ENCODE results near the gene UBL7.
A peak's percentile ranks its signal among the peaks of the same experiment; 100 is the strongest.

DNA sequence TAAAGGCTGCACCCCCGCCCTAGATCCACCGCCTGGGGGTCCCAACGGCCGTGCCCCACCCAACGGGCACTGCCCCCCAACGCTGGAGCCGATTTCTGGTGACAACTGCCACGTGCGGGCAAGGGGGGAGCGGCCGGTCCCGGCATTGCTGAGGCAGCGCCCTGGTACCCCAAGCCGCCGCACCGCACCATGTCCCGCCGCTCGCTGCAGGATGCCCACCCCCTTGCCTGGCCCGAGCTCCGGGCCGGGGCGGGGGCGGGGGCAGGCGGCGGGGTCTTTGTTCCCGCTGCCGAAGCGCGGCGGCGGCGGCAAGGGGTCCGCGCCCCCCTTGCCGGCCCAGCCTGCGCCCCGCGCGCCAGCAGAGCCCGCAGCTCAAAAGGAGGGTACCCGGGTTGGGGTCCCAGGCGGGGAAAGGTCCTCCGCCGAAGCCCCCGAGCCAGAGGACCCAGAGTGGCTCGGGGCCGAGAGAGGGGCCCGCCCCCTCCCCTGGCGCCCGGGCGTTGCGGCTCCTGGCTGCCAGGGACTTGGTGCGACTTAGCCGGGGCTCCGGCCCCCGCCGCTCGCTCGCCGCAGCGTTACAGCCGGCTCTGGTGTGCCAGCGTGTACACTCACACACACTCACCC, 27.9 kb downstream of the UBL7 start:
- TF ChIP-seq, protein P1, sequence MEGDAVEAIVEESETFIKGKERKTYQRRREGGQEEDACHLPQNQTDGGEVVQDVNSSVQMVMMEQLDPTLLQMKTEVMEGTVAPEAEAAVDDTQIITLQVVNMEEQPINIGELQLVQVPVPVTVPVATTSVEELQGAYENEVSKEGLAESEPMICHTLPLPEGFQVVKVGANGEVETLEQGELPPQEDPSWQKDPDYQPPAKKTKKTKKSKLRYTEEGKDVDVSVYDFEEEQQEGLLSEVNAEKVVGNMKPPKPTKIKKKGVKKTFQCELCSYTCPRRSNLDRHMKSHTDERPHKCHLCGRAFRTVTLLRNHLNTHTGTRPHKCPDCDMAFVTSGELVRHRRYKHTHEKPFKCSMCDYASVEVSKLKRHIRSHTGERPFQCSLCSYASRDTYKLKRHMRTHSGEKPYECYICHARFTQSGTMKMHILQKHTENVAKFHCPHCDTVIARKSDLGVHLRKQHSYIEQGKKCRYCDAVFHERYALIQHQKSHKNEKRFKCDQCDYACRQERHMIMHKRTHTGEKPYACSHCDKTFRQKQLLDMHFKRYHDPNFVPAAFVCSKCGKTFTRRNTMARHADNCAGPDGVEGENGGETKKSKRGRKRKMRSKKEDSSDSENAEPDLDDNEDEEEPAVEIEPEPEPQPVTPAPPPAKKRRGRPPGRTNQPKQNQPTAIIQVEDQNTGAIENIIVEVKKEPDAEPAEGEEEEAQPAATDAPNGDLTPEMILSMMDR (IDR thresholded peaks at IDR 0.05; ENCODE audit: poor library complexity), result no peak
- TF ChIP-seq EZH2 (IDR thresholded peaks at IDR 0.05; ENCODE audit: borderline replicate concordance), result peak; percentile 60
